Endothelial cell of umbilical vein (primary cell): ENCODE data around the gene LTBP2. TPM values are rescaled to one million over a fixed set of nuclear protein-coding genes. Genes with fewer than 3 reads are reported as not detected.

Experiments
- BruUV-seq: library from RNA; stranded (reverse); fragments of 400-500 nt; replicated peaks from 2 replicates; lab custom pipeline; 2021; lab: Mats Ljungman, UMichigan
- CTCF ChIA-PET: fragments of 300-600, 350-600 bp; sonication (Branson Sonifier 250); formaldehyde crosslinking; loops from one replicate; lab custom pipeline; 2021; ENCODE audit warnings: antibody characterized with exemption, inconsistent platforms; lab: Charles Lee
- POLR2A ChIA-PET: fragments of 300-600, 350-600 bp; sonication (Branson Sonifier 250); formaldehyde crosslinking; loops from one replicate; lab custom pipeline; 2021; ENCODE audit warnings: antibody characterized with exemption, inconsistent platforms; lab: Charles Lee
- DNase-seq: peaks from one replicate; pipeline ENCODE4 v3.0.0-alpha.2; 2011; ENCODE audit warnings: low read depth, low spot score
- FAIRE-seq: peaks from 2 replicates; lab custom pipeline; 2011; peaks lifted over from hg19 to GRCh38; lab: Jason Lieb, UNC
- H2AFZ ChIP-seq: 2 replicates; pipeline ENCODE4 v1.6.0; 2012; ENCODE audit warnings: low read depth, low read length, control low read depth, inconsistent platforms
- H3K27ac ChIP-seq: 2 replicates; pipeline ENCODE4 v1.5.1; 2011; ENCODE audit warnings: low read depth, mild to moderate bottlenecking, control low read depth, low read length, moderate library complexity; ENCODE audit not compliant: insufficient read depth
- H3K27me3 ChIP-seq, 2 experiments: 2 replicates each; pipeline versions ENCODE4 v1.6.0 to v1.6.1; 2011; ENCODE audit warnings: low read length in 2 of 2, mixed read lengths in 1 of 2; ENCODE audit not compliant: control insufficient read depth in 2 of 2, insufficient read depth in 2 of 2
- H3K36me3 ChIP-seq, 2 experiments: 2 replicates in 1 of 2; 3 replicates in 1 of 2; pipeline ENCODE4 v1.5.1; 2011; ENCODE audit warnings: low read length in 2 of 2, mild to moderate bottlenecking in 1 of 2, moderate library complexity in 1 of 2; ENCODE audit not compliant: control insufficient read depth in 2 of 2, insufficient read depth in 2 of 2; ENCODE audit errors: extremely low read depth in 1 of 2
- H3K4me1 ChIP-seq: 3 replicates; pipeline ENCODE4 v1.5.1; 2011; ENCODE audit warnings: mild to moderate bottlenecking, low read length; ENCODE audit not compliant: control insufficient read depth, insufficient read depth; ENCODE audit errors: extremely low read depth
- H3K4me2 ChIP-seq: 2 replicates; pipeline ENCODE4 v1.6.1; 2011; ENCODE audit warnings: low read length, control low read depth, mixed read lengths; ENCODE audit not compliant: insufficient read depth
- H3K4me3 ChIP-seq, 3 experiments: fragments of 200-600 bp in 1 of 3; sonication (generic), shearing (Covaris generic) in 1 of 3; replicated peaks in 1 of 3; 2 replicates each; pipeline ENCODE4 v1.5.1; 2011 to 2016; ENCODE audit warnings: control low read depth in 3 of 3, low read length in 3 of 3, mild to moderate bottlenecking in 2 of 3, inconsistent platforms in 1 of 3, low read depth in 1 of 3, moderate library complexity in 1 of 3; ENCODE audit not compliant: insufficient read depth in 1 of 3
- H3K79me2 ChIP-seq: 2 replicates; pipeline ENCODE4 v1.6.0; 2012; ENCODE audit warnings: low read length, inconsistent platforms; ENCODE audit not compliant: control insufficient read depth, insufficient read depth
- H3K9ac ChIP-seq: replicated peaks from 2 replicates; pipeline ENCODE3; 2011; ENCODE audit warnings: low read length, control low read depth; ENCODE audit not compliant: insufficient read depth; ENCODE audit errors: extremely low read depth
- H3K9me1 ChIP-seq: replicated peaks from 3 replicates; pipeline ENCODE4 v1.6.0; 2011; ENCODE audit warnings: mild to moderate bottlenecking, low read length; ENCODE audit not compliant: control insufficient read depth, insufficient read depth; ENCODE audit errors: extremely low read depth
- H3K9me3 ChIP-seq: replicated peaks from 2 replicates; pipeline ENCODE4 v1.5.1; 2012; ENCODE audit warnings: low read length, inconsistent platforms; ENCODE audit not compliant: control insufficient read depth, insufficient read depth
- H4K20me1 ChIP-seq: replicated peaks from 2 replicates; pipeline ENCODE3; 2011; ENCODE audit warnings: mild to moderate bottlenecking, low read length; ENCODE audit not compliant: control insufficient read depth, insufficient read depth; ENCODE audit errors: extremely low read depth
- EZH2 ChIP-seq: IDR thresholded peaks from 2 replicates; pipeline ENCODE4 v1.6.1; 2012; ENCODE audit warnings: borderline replicate concordance, low read depth, mild to moderate bottlenecking, moderate library complexity, low read length, inconsistent platforms; ENCODE audit not compliant: severe bottlenecking
- FOS ChIP-seq: IDR thresholded peaks from 2 replicates; pipeline ENCODE4 v1.6.1; 2011; ENCODE audit warnings: mild to moderate bottlenecking, low read length, moderate library complexity, borderline replicate concordance; ENCODE audit not compliant: insufficient read depth
- GATA2 ChIP-seq: IDR thresholded peaks from 2 replicates; pipeline ENCODE4 v1.7.0; 2011; ENCODE audit warnings: low read depth, mild to moderate bottlenecking, moderate library complexity, mixed read lengths, low read length; ENCODE audit not compliant: insufficient read length, insufficient read depth
- JUN ChIP-seq: IDR thresholded peaks from 2 replicates; pipeline ENCODE4 v1.6.1; 2011; ENCODE audit warnings: borderline replicate concordance, low read depth; ENCODE audit not compliant: insufficient read length, insufficient read depth
- MYC ChIP-seq: IDR thresholded peaks from one replicate; pipeline ENCODE4 v1.6.1; 2011; ENCODE audit warnings: mild to moderate bottlenecking, low read depth, low read length
- POLR2A ChIP-seq: IDR thresholded peaks from 2 replicates; pipeline ENCODE4 v1.6.1; 2012; ENCODE audit warnings: low read depth, mild to moderate bottlenecking, control low read depth, low read length
- POLR2AphosphoS5 ChIP-seq: IDR thresholded peaks from 2 replicates; pipeline ENCODE4 v1.6.1; 2012; ENCODE audit warnings: low read depth, mild to moderate bottlenecking, control low read depth, low read length, moderate library complexity; ENCODE audit not compliant: insufficient read depth
- dilution Hi-C: fragments of 300-500 bp; cut with MboI; formaldehyde crosslinking; loops from one replicate; pipeline ENCODE4 v1.15.0; 2019; ENCODE audit warnings: low sequenced_read_pairs; ENCODE audit not compliant: extremely low pct_ligation_motif_present
- intact Hi-C: fragments of 100-400 bp; cut with micrococcal nuclease; formaldehyde crosslinking; loops from one replicate; pipeline ENCODE4 v1.10.0; 2022
- polyA plus RNA-seq, 4 experiments: library from polyadenylated mRNA; depleted of rRNA in 3 of 4; stranded (reverse) in 3 of 4; unstranded in 1 of 4; fragments of >200 nt; gene quantifications; 2 replicates each; pipeline versions ENCODE4 v1.2.1 to v1.2.3, GENCODE V29; 2011 to 2012; ENCODE audit warnings: missing spikeins in 1 of 4
- total RNA-seq: library from RNA; stranded (reverse); gene quantifications from 2 replicates; pipeline ENCODE4 v1.2.3, GENCODE V29; 2021
- TF ChIP-seq, protein P1 (sequence below): IDR thresholded peaks from 2 replicates; pipeline ENCODE4 v1.6.1; 2011; ENCODE audit not compliant: insufficient read depth, insufficient read length
- TF ChIP-seq, protein P2 (sequence below), 2 donors: IDR thresholded peaks; 1 replicate in 1 of 2; 2 replicates in 1 of 2; pipeline ENCODE4 v1.5.1; 2011; ENCODE audit warnings: low read length in 2 of 2, mild to moderate bottlenecking in 2 of 2, moderate library complexity in 2 of 2, control low read depth in 1 of 2, inconsistent platforms in 1 of 2, low read depth in 1 of 2; ENCODE audit not compliant: insufficient read depth in 1 of 2; ENCODE audit errors: extremely low read depth in 1 of 2

LTBP2 gene
- total and polyA plus RNA-seq, 2 donors (not counting 3 experiments of a cell fraction or from before 2014, with no cell fraction given) = 209 to 268 TPM

DNA sequence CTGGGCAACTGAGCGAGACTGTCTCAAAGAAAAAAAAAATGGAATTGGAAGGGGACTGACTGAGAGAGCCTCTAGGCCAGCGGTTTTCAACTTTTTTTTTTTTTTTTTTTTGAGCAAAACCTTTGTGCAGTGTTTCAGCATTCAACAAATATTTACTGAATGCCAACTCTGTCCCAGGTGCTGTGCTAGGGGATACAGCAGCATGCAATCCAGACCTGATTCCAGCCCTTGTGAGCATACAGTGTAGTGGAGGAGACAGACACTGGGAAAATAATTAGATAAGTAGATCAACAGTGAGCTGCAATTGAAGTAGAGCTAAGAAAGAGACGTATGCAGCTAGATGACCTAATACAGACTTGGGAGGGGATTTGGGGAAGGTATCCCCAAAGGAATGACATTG, 23.8 kb upstream of the LTBP2 start:
- Histone ChIP-seq H4K20me1 (no peaks in the 10 kb centered on the region), H3K27me3 (no peaks in the 10 kb centered on the region), H2AFZ (no peak overlapping the region), H3K9me1 (no peaks in the 10 kb centered on the region), H3K4me1 (peaks cover 20% of the 10 kb centered on the region), H3K4me2 (no peak overlapping the region), H3K79me2 (no peaks in the 10 kb centered on the region), H3K27ac (no peak overlapping the region), H3K9ac (no peak overlapping the region), H3K9me3 (no peaks in the 10 kb centered on the region), H3K36me3 (no peaks in the 10 kb centered on the region), H3K4me3 (no peak overlapping the region)
- no TSS peak for BruUV-seq
- dilution Hi-C loops = no loop called here
- DNase-seq = no peak
- no peak for FAIRE-seq
- ChIA-PET CTCF (interaction anchor here (1.6 to 7.1 kb wide), 4 partner anchors 12 to 25 kb away, joined by 4 to 96 read pairs (median 41); partner anchors contain the start of gene LTBP2), POLR2A (no interaction called here)
- intact Hi-C loops = loop anchor here (1.0 to 2.0 kb wide), 2 partner anchors 16 to 23 kb away; no protein-coding TSS in a partner anchor
- TF ChIP-seq EZH2 = no peak

DNA sequence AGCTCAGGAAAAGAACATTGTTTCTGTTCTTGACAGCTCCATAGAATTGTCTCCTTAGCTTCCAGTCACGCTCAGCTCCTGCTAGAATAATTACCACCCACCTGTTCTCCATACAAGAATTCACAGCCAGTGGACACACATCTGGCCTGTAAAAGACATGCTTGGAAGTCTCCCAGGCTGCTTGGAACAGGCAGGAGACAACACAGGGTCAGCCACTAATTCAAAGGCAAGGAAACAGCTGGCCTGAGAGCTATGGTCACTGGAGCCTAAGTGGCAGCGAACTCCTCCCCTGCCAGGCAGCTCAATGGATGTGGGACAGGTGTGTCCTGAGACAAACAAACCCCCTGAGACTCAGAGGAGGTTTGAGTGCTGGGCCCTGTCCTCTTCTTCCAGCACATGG, 22.9 kb upstream of the LTBP2 start:
- Histone ChIP-seq H3K9ac (no peak overlapping the region), H3K4me3 (no peak overlapping the region), H2AFZ (no peak overlapping the region), H3K27me3 (no peaks in the 10 kb centered on the region), H4K20me1 (no peaks in the 10 kb centered on the region), H3K27ac (no peak overlapping the region), H3K9me3 (no peaks in the 10 kb centered on the region), H3K79me2 (no peaks in the 10 kb centered on the region), H3K36me3 (no peaks in the 10 kb centered on the region), H3K4me2 (no peak overlapping the region), H3K9me1 (no peaks in the 10 kb centered on the region), H3K4me1 (peaks cover 20% of the 10 kb centered on the region)
- TF ChIP-seq GATA2 = no peak
- TF ChIP-seq EZH2 = no peak
- no peak for TF ChIP-seq MYC
- TF ChIP-seq, protein P1, sequence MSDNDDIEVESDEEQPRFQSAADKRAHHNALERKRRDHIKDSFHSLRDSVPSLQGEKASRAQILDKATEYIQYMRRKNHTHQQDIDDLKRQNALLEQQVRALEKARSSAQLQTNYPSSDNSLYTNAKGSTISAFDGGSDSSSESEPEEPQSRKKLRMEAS = no peak
- TF ChIP-seq POLR2AphosphoS5 = no peak
- no peak for TF ChIP-seq POLR2A
- TF ChIP-seq JUN = no peak
- TF ChIP-seq FOS = no peak
- TF ChIP-seq, protein P2, sequence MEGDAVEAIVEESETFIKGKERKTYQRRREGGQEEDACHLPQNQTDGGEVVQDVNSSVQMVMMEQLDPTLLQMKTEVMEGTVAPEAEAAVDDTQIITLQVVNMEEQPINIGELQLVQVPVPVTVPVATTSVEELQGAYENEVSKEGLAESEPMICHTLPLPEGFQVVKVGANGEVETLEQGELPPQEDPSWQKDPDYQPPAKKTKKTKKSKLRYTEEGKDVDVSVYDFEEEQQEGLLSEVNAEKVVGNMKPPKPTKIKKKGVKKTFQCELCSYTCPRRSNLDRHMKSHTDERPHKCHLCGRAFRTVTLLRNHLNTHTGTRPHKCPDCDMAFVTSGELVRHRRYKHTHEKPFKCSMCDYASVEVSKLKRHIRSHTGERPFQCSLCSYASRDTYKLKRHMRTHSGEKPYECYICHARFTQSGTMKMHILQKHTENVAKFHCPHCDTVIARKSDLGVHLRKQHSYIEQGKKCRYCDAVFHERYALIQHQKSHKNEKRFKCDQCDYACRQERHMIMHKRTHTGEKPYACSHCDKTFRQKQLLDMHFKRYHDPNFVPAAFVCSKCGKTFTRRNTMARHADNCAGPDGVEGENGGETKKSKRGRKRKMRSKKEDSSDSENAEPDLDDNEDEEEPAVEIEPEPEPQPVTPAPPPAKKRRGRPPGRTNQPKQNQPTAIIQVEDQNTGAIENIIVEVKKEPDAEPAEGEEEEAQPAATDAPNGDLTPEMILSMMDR (IDR thresholded peaks at IDR 0.05; ENCODE audit: extremely low read depth in 1 of 2, insufficient read depth in 1 of 2, low read depth in 1 of 2, low read length in 2 of 2) = no peak
- no peak for FAIRE-seq
- BruUV-seq = no TSS peak
- ChIA-PET POLR2A (interaction anchor here (1.2 kb wide), 3 partner anchors 14 to 19 kb away, joined by 3 to 6 read pairs (median 3); no protein-coding TSS in a partner anchor), CTCF (interaction anchor here (1.0 to 7.1 kb wide), 6 partner anchors 11 to 24 kb away, joined by 3 to 96 read pairs (median 6); partner anchors contain the start of gene LTBP2)
- peak; percentile 63 for DNase-seq
- intact Hi-C loops (loop anchor here (1.0 to 2.0 kb wide), 2 partner anchors 15 to 24 kb away; no protein-coding TSS in a partner anchor), dilution Hi-C loops (no loop called here)
